Measurements from ENCODE around the gene DIS3L2. TPM values are rescaled to one million over a fixed set of nuclear protein-coding genes. Genes with fewer than 3 reads are reported as not detected.

Gene DIS3L2
- total RNA-seq, 6 experiments from 2014 or later = 18.2 to 23.6 (median 21.6) TPM

GRCh38 chr2:232139786-232140562, 178.5 kb downstream of the DIS3L2 start:
- H3K9me3 Mint-ChIP-seq = no peaks in the 10 kb centered on the region
- H3K27me3 Mint-ChIP-seq (ENCODE audit: insufficient read depth) = no peaks in the 10 kb centered on the region; the same call in 1 of the 2 replicates
- H3K36me3 Mint-ChIP-seq (ENCODE audit: low read depth) = no peaks in the 10 kb centered on the region
- H3K27ac Mint-ChIP-seq = no peak overlapping the region
- H3K4me1 Mint-ChIP-seq (ENCODE audit: low read depth) = peaks cover 40% of the 10 kb centered on the region
- DNase-seq = no peak
- no peak for TF ChIP-seq CTCF (IDR thresholded peaks at IDR 0.05)
- H3K4me3 Mint-ChIP-seq = no peak overlapping the region

- H3K36me3 Mint-ChIP-seq (ENCODE audit: low read depth) = no peaks in the 10 kb centered on the region
- H3K27me3 Mint-ChIP-seq (ENCODE audit: insufficient read depth) = no peaks in the 10 kb centered on the region; the same call in 1 of the 2 replicates
- H3K4me1 Mint-ChIP-seq (ENCODE audit: low read depth) = peaks cover 50% of the 10 kb centered on the region
- H3K9me3 Mint-ChIP-seq = no peaks in the 10 kb centered on the region
- H3K27ac Mint-ChIP-seq = no peak overlapping the region
- no peak for TF ChIP-seq CTCF (IDR thresholded peaks at IDR 0.05)
- no peak overlapping the region for H3K4me3 Mint-ChIP-seq
- DNase-seq = no peak
Measured at GRCh38 chr2:232141591-232141990, 180.1 kb downstream of the DIS3L2 start.

GRCh38 chr2:232142049-232142448, 180.5 kb downstream of the DIS3L2 start:
- H3K4me3 Mint-ChIP-seq = no peak overlapping the region
- DNase-seq = no peak
- no peak overlapping the region for H3K27ac Mint-ChIP-seq
- peaks cover 47% of the 10 kb centered on the region for H3K4me1 Mint-ChIP-seq (ENCODE audit: low read depth)
- TF ChIP-seq CTCF (IDR thresholded peaks at IDR 0.05) = peak; percentile 87
- no peaks in the 10 kb centered on the region; the same call in 1 of the 2 replicates for H3K27me3 Mint-ChIP-seq (ENCODE audit: insufficient read depth)
- H3K9me3 Mint-ChIP-seq = no peaks in the 10 kb centered on the region
- no peaks in the 10 kb centered on the region for H3K36me3 Mint-ChIP-seq (ENCODE audit: low read depth)

- Mint-ChIP-seq H3K4me1 (ENCODE audit: low read depth) (peaks cover 42% of the 10 kb centered on the region), H3K36me3 (ENCODE audit: low read depth) (no peaks in the 10 kb centered on the region), H3K27ac (no peak overlapping the region), H3K4me3 (no peak overlapping the region), H3K27me3 (ENCODE audit: insufficient read depth) (no peaks in the 10 kb centered on the region; the same call in 1 of the 2 replicates), H3K9me3 (no peaks in the 10 kb centered on the region)
- no peak for TF ChIP-seq CTCF (IDR thresholded peaks at IDR 0.05)
- no peak for DNase-seq
Measured at GRCh38 chr2:232142502-232142901, 181.0 kb downstream of the DIS3L2 start.

GRCh38 chr2:232146294-232146693, 184.8 kb downstream of the DIS3L2 start:
- Mint-ChIP-seq H3K27ac (no peak overlapping the region; the same call in 1 of the 2 replicates), H3K4me3 (no peak overlapping the region), H3K4me1 (ENCODE audit: low read depth) (peaks cover 13% of the 10 kb centered on the region), H3K9me3 (no peaks in the 10 kb centered on the region), H3K27me3 (ENCODE audit: insufficient read depth) (no peaks in the 10 kb centered on the region; the same call in 1 of the 2 replicates), H3K36me3 (ENCODE audit: low read depth) (no peaks in the 10 kb centered on the region)
- DNase-seq = peak; percentile 25
- no peak for TF ChIP-seq CTCF (IDR thresholded peaks at IDR 0.05)
